Central memory CD4-positive, alpha-beta T cell (primary cell): ENCODE data around the gene ZNF141.
"Not testable (repeated sequence)": the region's sequence is repeated elsewhere in the genome, so short reads cannot be mapped to it uniquely, and the experiment has no call there.

ENCODE experiments used
- DNase-seq: peaks from one replicate; pipeline ENCODE4 v3.0.0; 2022

The ZNF141 gene

DNA sequence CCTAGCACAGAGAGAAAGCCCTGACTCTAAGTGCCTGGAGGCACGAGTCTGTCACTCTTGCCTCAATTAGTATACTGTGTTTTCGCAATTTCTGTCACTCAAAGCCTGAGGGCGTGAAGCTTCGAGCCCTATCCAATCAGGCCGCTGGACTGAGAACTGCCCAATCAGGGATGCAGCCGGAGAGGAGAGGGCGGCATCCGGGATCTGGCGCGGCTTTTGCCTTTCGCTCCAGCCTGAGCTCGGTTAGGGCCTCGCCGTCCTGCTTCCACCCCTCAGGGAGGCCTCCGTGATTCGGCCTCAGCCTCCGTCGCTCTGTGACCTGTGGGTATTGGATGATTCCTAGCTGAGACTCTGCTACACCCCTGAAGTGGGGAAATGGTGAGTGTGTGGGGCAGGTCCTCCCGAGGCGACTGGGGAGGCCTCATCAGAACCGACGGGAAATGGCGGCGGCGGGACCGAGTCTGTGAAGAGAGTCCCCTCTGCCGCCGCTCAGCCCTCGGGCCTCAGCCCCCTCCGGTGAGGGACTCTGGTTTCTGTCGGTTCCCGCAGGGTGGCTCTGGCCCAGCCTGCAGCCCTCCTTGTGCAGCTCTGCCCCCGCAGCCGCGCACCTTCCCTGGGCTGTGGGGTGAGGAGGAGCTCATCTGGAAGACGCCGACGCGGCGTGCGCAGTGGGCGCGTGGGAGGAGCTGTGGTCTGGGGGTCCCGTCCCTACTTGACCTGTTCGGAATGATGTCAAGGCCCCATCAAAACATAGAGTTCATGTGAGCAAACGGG lies 48.5 kb downstream of the ZNF141 start:
- no peak for DNase-seq

DNA sequence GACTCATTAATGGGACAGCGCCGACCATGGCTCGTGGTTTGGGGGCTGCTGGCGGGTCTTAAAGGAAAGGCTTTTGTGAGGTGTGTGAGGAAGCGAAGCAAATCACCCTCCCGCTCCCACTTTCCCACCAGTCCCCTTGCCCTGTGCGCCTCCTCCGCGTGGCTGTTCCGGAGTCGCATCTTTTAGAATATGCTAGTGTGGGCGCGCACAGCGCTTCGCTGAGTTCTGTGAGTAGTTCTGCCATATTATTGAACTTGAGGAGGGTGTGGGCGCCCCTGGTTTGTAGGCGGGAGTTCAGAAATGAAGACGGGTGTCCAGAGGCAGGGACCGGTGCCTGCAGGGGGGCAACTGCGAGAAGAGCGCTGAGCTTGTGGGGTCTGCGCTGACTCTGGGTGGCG lies 49.1 kb downstream of the ZNF141 start:
- no peak for DNase-seq

GRCh38 chr4:404006-404405 lies 66.4 kb downstream of the ZNF141 start:
- no peak for DNase-seq

DNA sequence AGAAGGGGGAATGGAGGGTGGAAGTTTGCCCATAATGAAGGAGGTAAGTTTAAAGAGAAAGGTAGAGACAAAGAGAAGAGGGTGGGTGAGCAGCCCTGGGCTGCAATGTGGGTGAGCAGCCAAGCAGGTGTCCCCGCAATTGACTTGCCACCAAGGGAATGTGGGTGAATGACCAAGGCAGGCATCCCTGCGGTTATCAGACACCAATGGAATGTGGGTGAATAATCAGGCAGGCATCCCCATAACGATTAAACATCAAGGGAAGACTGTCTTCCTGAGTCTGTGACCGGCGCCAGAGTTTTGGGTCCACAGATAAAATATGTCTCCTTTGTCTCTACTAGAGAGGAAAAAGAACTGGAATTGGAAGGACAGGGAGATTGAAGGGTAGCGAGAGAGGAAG lies 70.7 kb downstream of the ZNF141 start:
- not testable (repeated sequence) for DNase-seq

DNA sequence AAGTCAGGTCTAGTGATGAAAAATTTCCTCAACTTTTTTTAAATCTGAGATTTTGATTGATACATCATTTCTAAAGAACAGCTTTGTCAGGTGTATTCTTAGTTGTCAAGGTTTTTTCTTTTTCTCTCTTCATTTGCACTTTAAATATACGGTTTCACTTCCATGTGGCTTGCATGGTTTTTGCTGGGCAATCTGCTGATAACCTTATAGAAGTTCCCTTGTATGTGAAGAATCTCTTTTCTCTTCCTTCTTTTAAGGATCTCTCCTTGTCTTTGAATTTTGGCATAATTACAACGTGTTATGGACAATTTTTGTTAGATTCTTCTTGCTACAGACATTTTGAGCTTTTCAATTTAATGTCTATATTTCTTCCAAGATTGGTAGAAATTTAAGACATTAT lies 85.0 kb downstream of the ZNF141 start:
- DNase-seq = no peak
